ENCODE results near the gene FAM89A.
"Not testable (repeated sequence)": the region's sequence is repeated elsewhere in the genome, so short reads cannot be mapped to it uniquely, and the experiment has no call there.

The FAM89A gene

DNA sequence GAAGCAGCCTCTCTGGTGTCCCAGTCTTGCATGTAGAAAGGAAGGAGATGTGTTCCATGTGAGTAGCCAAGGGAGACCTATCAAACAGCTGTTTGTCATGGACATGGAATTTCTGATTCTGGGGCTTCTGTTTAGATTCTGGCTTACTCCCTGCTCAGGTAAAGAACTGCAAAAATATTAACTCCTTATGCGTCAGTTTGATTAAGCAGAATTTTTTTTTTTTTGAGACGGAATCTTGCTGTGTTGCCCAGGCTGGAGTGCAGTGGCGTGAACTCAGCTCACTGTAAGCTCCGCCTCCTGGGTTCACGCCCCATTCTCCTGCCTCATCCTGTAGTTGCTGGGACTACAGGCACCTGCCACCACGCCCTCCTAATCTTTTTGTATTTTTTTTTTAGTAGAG, 54.3 kb downstream of the FAM89A start:
- DNase-seq: no peak

DNA sequence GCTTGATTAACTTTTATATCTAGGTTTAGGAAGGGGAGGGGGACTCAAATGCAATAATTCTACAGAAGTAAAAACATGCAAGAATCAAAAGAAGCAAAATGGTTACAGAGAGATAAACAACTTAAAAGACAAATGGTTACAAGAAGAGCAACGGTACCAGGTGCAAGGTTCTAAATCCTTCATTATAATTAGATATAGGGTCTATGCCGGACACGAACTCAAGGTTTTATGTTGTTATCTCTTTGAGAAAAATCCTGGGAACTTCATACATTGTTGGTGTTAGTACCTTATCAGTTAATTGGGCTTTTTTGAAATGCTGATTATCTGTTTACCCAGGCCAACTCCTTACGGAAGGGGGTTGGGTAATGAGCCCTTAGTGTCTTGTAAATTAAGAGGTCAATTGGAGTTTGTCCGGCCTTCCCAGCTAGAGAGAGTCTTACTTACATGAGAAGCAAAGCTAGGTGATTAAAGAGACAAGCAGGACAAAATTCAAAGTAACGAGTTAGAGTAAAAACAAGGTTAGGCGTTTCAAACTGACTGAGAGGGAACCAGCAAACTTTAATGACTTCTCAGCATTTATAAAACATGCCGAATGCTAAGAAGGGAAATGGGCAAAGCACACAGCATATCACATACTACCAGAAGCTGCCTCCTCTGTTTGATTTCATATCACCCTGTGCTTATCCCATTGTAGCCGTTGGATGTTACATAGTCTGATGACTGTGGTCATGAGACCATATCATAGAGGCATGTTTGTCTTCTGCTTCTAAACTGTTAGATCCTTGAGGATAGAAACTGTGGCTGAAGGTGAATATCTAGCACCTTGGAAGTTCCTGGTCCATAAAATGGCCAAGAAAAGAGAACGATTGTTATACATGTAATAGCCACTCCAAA, 55.2 kb downstream of the FAM89A start:
- not testable (repeated sequence) for DNase-seq

DNA sequence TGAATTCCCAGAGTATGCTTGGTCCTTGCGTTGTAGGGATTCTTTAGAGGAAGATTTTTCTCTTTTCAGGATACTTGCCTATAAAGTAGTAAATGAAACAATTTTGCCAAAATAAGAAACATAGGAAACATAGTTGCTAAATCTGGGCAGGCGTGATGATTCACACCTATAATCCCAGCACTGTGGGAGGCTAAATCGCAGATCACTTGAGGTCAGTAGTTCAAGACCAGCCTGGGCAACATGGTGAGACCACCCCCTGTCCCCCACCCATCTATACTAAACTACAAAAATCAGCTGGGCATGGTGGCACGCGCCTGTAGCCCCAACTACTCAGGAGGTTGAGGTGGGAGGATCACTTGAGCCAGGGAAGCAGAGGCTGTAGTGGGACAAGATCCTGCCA, 56.2 kb downstream of the FAM89A start:
- no peak for DNase-seq

DNA sequence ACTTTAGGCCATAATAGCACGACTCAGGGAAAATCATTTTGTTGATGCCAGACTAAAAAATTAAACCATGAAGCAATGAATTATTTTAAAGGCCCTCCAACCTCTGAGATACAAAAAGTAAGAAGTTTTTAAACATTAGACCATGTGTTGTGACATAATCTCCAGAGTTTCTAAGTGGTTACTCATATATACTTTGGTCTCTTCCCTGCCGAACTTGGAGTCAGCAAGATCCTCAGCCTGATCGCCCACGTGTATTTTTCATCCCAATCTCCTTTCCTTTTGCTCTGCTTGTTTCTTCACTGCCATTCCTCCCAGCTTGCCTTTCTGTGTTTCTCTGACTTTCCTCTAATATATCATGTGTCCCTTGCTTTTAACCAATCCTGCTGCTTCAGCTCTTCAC, 57.4 kb downstream of the FAM89A start:
- no peak for DNase-seq

DNA sequence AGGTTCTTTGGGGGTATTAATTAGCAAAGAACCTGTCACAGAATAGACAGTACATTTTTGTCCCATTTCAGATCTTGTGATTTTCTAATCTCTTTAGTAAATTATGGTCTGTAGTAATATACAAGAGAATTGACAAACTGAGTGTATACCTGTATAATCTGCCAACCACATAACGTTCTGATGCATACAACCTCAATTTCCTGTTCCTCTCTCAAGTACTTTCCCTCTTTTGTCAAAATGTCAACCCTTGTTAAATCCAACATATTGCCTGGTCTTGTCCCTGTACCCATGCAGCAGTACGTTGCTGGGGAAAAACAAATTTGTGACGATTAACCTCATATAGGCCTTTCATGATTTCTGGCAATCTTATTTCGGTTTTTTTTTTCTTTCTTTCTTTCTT, 60.1 kb downstream of the FAM89A start:
- no peak for DNase-seq

DNA sequence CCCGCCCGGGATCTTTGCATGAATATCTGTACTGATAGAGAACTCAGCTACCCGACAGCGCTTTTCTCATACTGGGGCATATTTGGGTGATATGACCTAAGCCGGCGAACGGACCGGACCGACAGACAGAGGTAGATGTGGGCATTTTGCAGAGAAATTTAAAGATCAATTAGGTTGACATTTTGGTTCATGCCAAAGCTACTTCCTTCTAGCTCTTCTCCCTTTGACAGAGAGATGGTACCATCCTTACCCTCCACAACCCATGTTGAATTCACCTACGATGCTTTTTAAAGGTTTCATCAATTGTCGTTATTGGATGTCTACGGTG, 60.7 kb downstream of the FAM89A start:
- DNase-seq: no peak

- DNase-seq: peak; percentile 83
These were observed 61.3 kb downstream of the FAM89A start, which contains the start of the genes ARV1 and TTC13 for GRCh38 chr1:230978491-230979388. Gene ARV1, plus strand, starts transcription at chr1:230979094. Its CDS starts 12 bp downstream, at chr1:230979106. Gene TTC13, minus strand, starts transcription at chr1:230978861. Its CDS starts 31 bp downstream, at chr1:230978830.

- no peak for DNase-seq
These were observed 62.1 kb downstream of the FAM89A start for GRCh38 chr1:230977761-230978490.

GRCh38 chr1:230976825-230977747, 63.0 kb downstream of the FAM89A start:
- DNase-seq: no peak

DNA sequence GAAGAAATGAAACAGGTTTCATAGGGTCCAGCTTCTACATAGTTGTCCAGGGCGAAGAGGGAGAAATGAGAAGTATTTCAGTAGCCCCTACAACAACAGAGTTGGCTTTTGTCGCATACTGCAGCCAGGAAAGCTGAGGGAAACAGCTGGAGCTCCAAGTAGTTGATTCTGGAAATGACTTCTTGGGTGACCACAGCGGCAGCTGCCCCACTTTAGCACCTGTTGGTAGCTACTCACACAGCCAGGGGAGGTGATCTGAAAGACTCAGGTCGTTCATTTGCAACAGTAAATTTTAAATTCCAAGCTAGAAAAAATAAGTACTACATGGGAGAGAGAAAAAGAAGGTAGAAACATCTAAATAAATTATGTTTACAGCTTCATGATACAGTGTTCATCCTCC, 63.7 kb downstream of the FAM89A start:
- DNase-seq: no peak

DNA sequence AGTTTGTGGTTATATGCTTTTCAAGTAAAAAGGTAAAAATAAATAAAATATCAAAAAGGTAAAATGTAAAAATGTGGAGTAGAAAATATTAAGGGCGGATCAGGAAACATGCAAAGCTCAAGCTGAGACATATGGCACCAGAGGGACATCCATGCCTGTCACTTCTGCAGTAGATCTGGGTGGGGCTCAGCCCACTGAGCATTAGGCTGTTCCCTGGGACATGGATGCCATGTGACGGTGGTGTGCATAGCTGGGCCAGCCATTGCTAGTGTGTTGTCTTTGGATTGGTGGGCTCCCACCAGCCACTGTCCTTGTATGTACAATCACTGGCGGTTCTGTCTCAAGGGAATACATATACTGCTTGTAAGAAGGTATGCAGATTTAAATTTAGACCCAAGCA, 64.4 kb downstream of the FAM89A start:
- no peak for DNase-seq

GRCh38 chr1:230972855-230973271, 67.2 kb downstream of the FAM89A start:
- DNase-seq: no peak

DNA sequence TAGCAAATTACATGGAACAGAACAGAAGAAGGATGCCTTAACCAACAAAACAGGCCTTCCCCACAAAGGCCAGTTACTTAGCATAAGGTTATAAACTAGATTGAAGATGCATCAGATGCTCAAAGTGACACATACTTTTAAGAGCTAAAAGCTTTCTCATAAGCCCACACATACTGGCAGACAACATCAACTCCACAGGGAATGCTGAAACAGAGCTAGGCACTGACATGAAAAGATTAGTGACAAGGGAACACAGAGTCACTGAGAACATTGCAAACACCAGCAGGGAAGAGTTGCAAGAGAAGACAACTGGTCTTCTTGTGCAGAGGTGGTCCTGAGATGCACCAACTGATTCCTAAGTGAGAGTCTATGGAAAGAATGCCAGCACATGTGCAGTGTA, 68.3 kb downstream of the FAM89A start:
- no peak for DNase-seq

- no peak for DNase-seq
These were observed 69.6 kb downstream of the FAM89A start for GRCh38 chr1:230970432-230970831.

Measured in NCI-H187 treated with DMSO at 0.1 percent for 48 hours (cell line).